Measurements from ENCODE around the gene OR10T2. TPM values are rescaled to one million over a fixed set of nuclear protein-coding genes. Genes with fewer than 3 reads are reported as not detected.
"Not testable (repeated sequence)": the region's sequence is repeated elsewhere in the genome, so short reads cannot be mapped to it uniquely, and the experiment has no call there.

OR10T2 gene
- total RNA-seq = not detected in 2 replicates

- no peak within 1 kb of the TSS for H3K4me3 ChIP-seq (ENCODE audit: low read depth, low read length)
- TF ChIP-seq CTCF (IDR thresholded peaks at IDR 0.05; ENCODE audit: insufficient read depth, low read depth, low read length) = no peak
- no peak for DNase-seq (ENCODE audit: low read depth)
These were observed at the start of gene OR10T2 for GRCh38 chr1:158398818-158399514. TSS of gene OR10T2 (minus strand) at chr1:158399466. CDS start at chr1:158399466, 0 bp downstream.

- DNase-seq (ENCODE audit: low read depth) = no peak
- TF ChIP-seq CTCF (IDR thresholded peaks at IDR 0.05; ENCODE audit: insufficient read depth, low read depth, low read length) = no peak
- H3K4me3 ChIP-seq (ENCODE audit: low read depth, low read length) = no peak overlapping the region
These were observed 46.1 kb upstream of the OR10T2 start for GRCh38 chr1:158445376-158445775.

- no peak for TF ChIP-seq CTCF (IDR thresholded peaks at IDR 0.05; ENCODE audit: insufficient read depth, low read depth, low read length)
- no peak for DNase-seq (ENCODE audit: low read depth)
- no peak overlapping the region for H3K4me3 ChIP-seq (ENCODE audit: low read depth, low read length)
These were observed 35.5 kb upstream of the OR10T2 start for GRCh38 chr1:158434741-158435140.

GRCh38 chr1:158430163-158430562, 30.9 kb upstream of the OR10T2 start:
- not testable (repeated sequence) for H3K4me3 ChIP-seq (ENCODE audit: low read depth, low read length); DNase-seq (ENCODE audit: low read depth)

- no peak within 1 kb of the TSS for H3K4me3 ChIP-seq (ENCODE audit: low read depth, low read length)
- no peak for DNase-seq (ENCODE audit: low read depth)
- TF ChIP-seq CTCF (IDR thresholded peaks at IDR 0.05; ENCODE audit: insufficient read depth, low read depth, low read length) = no peak
These were observed 26.9 kb upstream of the OR10T2 start, which contains the start of gene OR10K2 for GRCh38 chr1:158426137-158426536. TSS of gene OR10K2 (minus strand) at chr1:158426237. CDS start at chr1:158420866, 5,371 bp downstream.

- DNase-seq (ENCODE audit: low read depth) = no peak
- TF ChIP-seq CTCF (IDR thresholded peaks at IDR 0.05; ENCODE audit: insufficient read depth, low read depth, low read length) = no peak
- no peak overlapping the region for H3K4me3 ChIP-seq (ENCODE audit: low read depth, low read length)
These were observed 25.8 kb upstream of the OR10T2 start for GRCh38 chr1:158425027-158425426.

- no peak for TF ChIP-seq CTCF (IDR thresholded peaks at IDR 0.05; ENCODE audit: insufficient read depth, low read depth, low read length)
- no peak for DNase-seq (ENCODE audit: low read depth)
- no peak overlapping the region for H3K4me3 ChIP-seq (ENCODE audit: low read depth, low read length)
These were observed 22.9 kb upstream of the OR10T2 start for GRCh38 chr1:158422212-158422611.

Measured in fibroblast of villous mesenchyme (primary cell).